GM23338 (cell line): Measurements from ENCODE around the gene MIOS. TPM values are rescaled to one million over a fixed set of nuclear protein-coding genes. Genes with fewer than 3 reads are reported as not detected.
A peak's percentile ranks its signal among the peaks of the same experiment; 100 is the strongest.

Experiments
- ATAC-seq: fragments of 200-7000 bp; cut with Tn5 transposase; 3 replicates; pipeline ENCODE4 v1.9.1; 2020
- DNase-seq: peaks from one replicate; pipeline ENCODE4 v3.0.0-alpha.2; 2015; ENCODE audit warnings: low spot score
- H2AFZ ChIP-seq: fragments of 200-600 bp; sonication (generic); 2 replicates; pipeline ENCODE4 v1.8.0; 2016; ENCODE audit warnings: antibody characterized with exemption, mild to moderate bottlenecking, moderate library complexity
- H3F3A ChIP-seq: fragments of 200-600 bp; sonication (generic); replicated peaks from 2 replicates; pipeline ENCODE4 v1.8.0; 2017; ENCODE audit warnings: antibody characterized with exemption, mixed run types, low read depth
- H3K27ac ChIP-seq: fragments of 200-600 bp; sonication (generic); 2 replicates; pipeline ENCODE4 v1.6.1; 2016; ENCODE audit warnings: low read depth
- H3K27me3 ChIP-seq: fragments of 200-600 bp; sonication (generic); 2 replicates; pipeline ENCODE4 v1.8.0; 2016; ENCODE audit warnings: mild to moderate bottlenecking, mixed run types, moderate library complexity; ENCODE audit not compliant: insufficient read depth
- H3K36me3 ChIP-seq: fragments of 200-600 bp; sonication (generic); 2 replicates; pipeline ENCODE4 v1.8.0; 2016; ENCODE audit warnings: mild to moderate bottlenecking; ENCODE audit not compliant: insufficient read depth
- H3K4me1 ChIP-seq: fragments of 200-600 bp; sonication (generic); 2 replicates; pipeline ENCODE4 v1.8.0; 2016; ENCODE audit warnings: mild to moderate bottlenecking, moderate library complexity; ENCODE audit not compliant: insufficient read depth
- H3K4me2 ChIP-seq: fragments of 200-600 bp; sonication (generic); 2 replicates; pipeline ENCODE4 v1.7.1; 2017; ENCODE audit warnings: mixed run types
- H3K4me3 ChIP-seq: fragments of 200-600 bp; sonication (generic); 2 replicates; pipeline ENCODE4 v1.6.1; 2016; ENCODE audit warnings: mixed run types
- H3K79me2 ChIP-seq: fragments of 200-600 bp; sonication (generic); replicated peaks from 2 replicates; pipeline ENCODE4 v1.8.0; 2017; ENCODE audit warnings: mild to moderate bottlenecking; ENCODE audit not compliant: insufficient read depth
- H3K9me2 ChIP-seq: fragments of 200-600 bp; sonication (generic); 2 replicates; pipeline ENCODE4 v1.8.0; 2017; ENCODE audit not compliant: insufficient read depth
- H4K20me1 ChIP-seq: fragments of 200-600 bp; sonication (generic); replicated peaks from 2 replicates; pipeline ENCODE4 v1.8.0; 2017; ENCODE audit warnings: mild to moderate bottlenecking; ENCODE audit not compliant: insufficient read depth
- H3K27ac Mint-ChIP-seq: 2 replicates; pipeline ENCODE4 v1.8.0; 2020; ENCODE audit warnings: inconsistent platforms, mild to moderate bottlenecking, moderate library complexity, mixed read lengths
- H3K27me3 Mint-ChIP-seq: 3 replicates; pipeline ENCODE4 v1.8.0; 2022; ENCODE audit warnings: low read depth, mild to moderate bottlenecking, moderate library complexity, mixed read lengths, inconsistent platforms; ENCODE audit not compliant: insufficient read depth, poor library complexity
- H3K36me3 Mint-ChIP-seq: 3 replicates; pipeline ENCODE4 v1.8.0; 2021; ENCODE audit warnings: low read depth, mild to moderate bottlenecking, inconsistent platforms, moderate library complexity, mixed read lengths
- H3K4me1 Mint-ChIP-seq: 3 replicates; pipeline ENCODE4 v1.8.0; 2020; ENCODE audit warnings: mild to moderate bottlenecking, inconsistent platforms, mixed read lengths
- H3K4me3 Mint-ChIP-seq: 3 replicates; pipeline ENCODE4 v1.8.0; 2021; ENCODE audit warnings: moderate library complexity, mild to moderate bottlenecking, inconsistent platforms, mixed read lengths
- H3K9me3 Mint-ChIP-seq: 3 replicates; pipeline ENCODE4 v1.8.0; 2020; ENCODE audit warnings: moderate library complexity, mild to moderate bottlenecking, inconsistent platforms, mixed read lengths
- CREB1 ChIP-seq: fragments of 250-450 bp; sonication (Bioruptor Pico); IDR thresholded peaks from 2 replicates; pipeline ENCODE4 v1.5.0; 2020; ENCODE audit warnings: low read depth, mild to moderate bottlenecking, moderate library complexity
- CTCF ChIP-seq, 2 experiments: fragments of 200-600 bp in 1 of 2; sonication (generic) in 1 of 2; conservative IDR thresholded peaks; 2 replicates each; pipeline versions ENCODE4 v1.5.1 to v1.6.1; 2016 to 2017; ENCODE audit warnings: antibody characterized with exemption in 2 of 2, low read depth in 2 of 2, mild to moderate bottlenecking in 2 of 2, moderate library complexity in 1 of 2
- EZH2phosphoT487 ChIP-seq: fragments of 200-600 bp; sonication (generic); IDR thresholded peaks from one replicate; pipeline ENCODE4 v1.8.1; 2018; ENCODE audit warnings: antibody characterized with exemption; ENCODE audit not compliant: unreplicated experiment
- JUNB ChIP-seq: IDR thresholded peaks from one replicate; pipeline ENCODE4 v1.6.1; 2016; ENCODE audit warnings: antibody characterized with exemption; ENCODE audit not compliant: unreplicated experiment
- POLR2AphosphoS5 ChIP-seq: IDR thresholded peaks from 2 replicates; pipeline ENCODE4 v1.6.1; 2016; ENCODE audit warnings: antibody characterized with exemption, low read depth
- ZNF114 ChIP-seq: fragments of 250-450 bp; sonication (Bioruptor Pico); IDR thresholded peaks from 2 replicates; pipeline ENCODE4 v1.5.0; 2020; ENCODE audit warnings: mild to moderate bottlenecking, moderate library complexity
- polyA plus RNA-seq: library from polyadenylated mRNA; unstranded; fragments of >200 nt; fragmentation: Nextera tagmentation; extraction: Ambion mirVana; gene quantifications from 2 replicates; pipeline ENCODE4 v1.2.1, GENCODE V29; 2016
- total RNA-seq: library from RNA; depleted of rRNA; stranded (reverse); fragments of >200 nt; shearing (Covaris generic); gene quantifications from 2 replicates; pipeline ENCODE4 v1.2.3, GENCODE V29; 2014
- TF ChIP-seq, protein P1 (sequence below): IDR thresholded peaks from 2 replicates; pipeline ENCODE4 v1.6.1; 2016; ENCODE audit warnings: antibody characterized with exemption

The MIOS gene
- total and polyA plus RNA-seq, 2 experiments from 2014 or later: 13.1 to 85.7 TPM

- H2AFZ ChIP-seq: no peak overlapping the region
- Mint-ChIP-seq H3K27ac (no peak overlapping the region), H3K4me3 (no peak overlapping the region), H3K9me3 (peaks cover 26% of the 10 kb centered on the region), H3K4me1 (no peaks in the 10 kb centered on the region), H3K27me3 (no peaks in the 10 kb centered on the region), H3K36me3 (peaks cover 77% of the 10 kb centered on the region)
- TF ChIP-seq, protein P1, sequence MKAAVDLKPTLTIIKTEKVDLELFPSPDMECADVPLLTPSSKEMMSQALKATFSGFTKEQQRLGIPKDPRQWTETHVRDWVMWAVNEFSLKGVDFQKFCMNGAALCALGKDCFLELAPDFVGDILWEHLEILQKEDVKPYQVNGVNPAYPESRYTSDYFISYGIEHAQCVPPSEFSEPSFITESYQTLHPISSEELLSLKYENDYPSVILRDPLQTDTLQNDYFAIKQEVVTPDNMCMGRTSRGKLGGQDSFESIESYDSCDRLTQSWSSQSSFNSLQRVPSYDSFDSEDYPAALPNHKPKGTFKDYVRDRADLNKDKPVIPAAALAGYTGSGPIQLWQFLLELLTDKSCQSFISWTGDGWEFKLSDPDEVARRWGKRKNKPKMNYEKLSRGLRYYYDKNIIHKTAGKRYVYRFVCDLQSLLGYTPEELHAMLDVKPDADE: no peak
- no peak for TF ChIP-seq ZNF114 (CRISPR knock-in tag)
- no peak for TF ChIP-seq EZH2phosphoT487
- TF ChIP-seq CTCF (conservative IDR thresholded peaks at IDR 0.05; ENCODE audit: low read depth in 2 of 2): 0 out of 4 replicates have a peak, but pooled peaks of 1 of the 2 experiments have one; percentile 24
- TF ChIP-seq JUNB: no peak
- H4K20me1 ChIP-seq: no peaks in the 10 kb centered on the region
- no peak overlapping the region for H3K4me3 ChIP-seq
- H3K36me3 ChIP-seq: peaks cover 19% of the 10 kb centered on the region
- H3K9me2 ChIP-seq: no peaks in the 10 kb centered on the region
- no peak for DNase-seq
- no peaks in the 10 kb centered on the region for H3K79me2 ChIP-seq
- H3K27me3 ChIP-seq: no peaks in the 10 kb centered on the region
- H3K27ac ChIP-seq: no peak overlapping the region
- no peak overlapping the region for H3K4me2 ChIP-seq
- ATAC-seq: no peak
- no peaks in the 10 kb centered on the region for H3F3A ChIP-seq
- H3K4me1 ChIP-seq: no peaks in the 10 kb centered on the region
These were observed 28.8 kb downstream of the MIOS start for GRCh38 chr7:7595451-7595850.

DNA sequence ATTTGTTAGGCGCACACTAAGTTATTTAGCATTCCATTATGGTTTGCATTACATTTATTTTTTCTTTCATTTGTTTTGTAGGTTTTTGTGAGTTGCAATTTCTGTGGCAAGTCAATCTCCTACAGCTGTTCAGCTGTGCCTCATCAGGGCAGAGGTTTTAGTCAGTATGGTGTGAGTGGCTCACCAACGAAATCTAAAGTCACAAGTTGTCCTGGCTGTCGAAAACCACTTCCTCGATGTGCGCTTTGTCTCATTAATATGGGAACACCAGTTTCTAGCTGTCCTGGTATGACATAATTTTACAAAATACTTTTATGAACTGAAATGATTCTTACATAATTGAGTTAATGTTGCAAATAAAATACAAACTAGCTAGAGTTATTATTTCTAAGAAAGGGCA, 29.5 kb downstream of the MIOS start:
- no peak overlapping the region for H3K4me3 ChIP-seq
- ATAC-seq: no peak
- Mint-ChIP-seq H3K4me3 (no peak overlapping the region), H3K4me1 (no peaks in the 10 kb centered on the region), H3K27me3 (no peaks in the 10 kb centered on the region), H3K9me3 (peaks cover 33% of the 10 kb centered on the region), H3K27ac (no peak overlapping the region), H3K36me3 (peaks cover 77% of the 10 kb centered on the region)
- TF ChIP-seq, protein P1: no peak
- no peak for TF ChIP-seq POLR2AphosphoS5
- no peak overlapping the region for H3K27ac ChIP-seq
- H2AFZ ChIP-seq: no peak overlapping the region
- no peaks in the 10 kb centered on the region for H3K27me3 ChIP-seq
- H3K36me3 ChIP-seq: peaks cover 19% of the 10 kb centered on the region
- H3K9me2 ChIP-seq: no peaks in the 10 kb centered on the region
- no peaks in the 10 kb centered on the region for H3F3A ChIP-seq
- no peaks in the 10 kb centered on the region for H4K20me1 ChIP-seq
- H3K4me2 ChIP-seq: no peak overlapping the region
- no peaks in the 10 kb centered on the region for H3K79me2 ChIP-seq
- DNase-seq: no peak
- no peaks in the 10 kb centered on the region for H3K4me1 ChIP-seq

DNA sequence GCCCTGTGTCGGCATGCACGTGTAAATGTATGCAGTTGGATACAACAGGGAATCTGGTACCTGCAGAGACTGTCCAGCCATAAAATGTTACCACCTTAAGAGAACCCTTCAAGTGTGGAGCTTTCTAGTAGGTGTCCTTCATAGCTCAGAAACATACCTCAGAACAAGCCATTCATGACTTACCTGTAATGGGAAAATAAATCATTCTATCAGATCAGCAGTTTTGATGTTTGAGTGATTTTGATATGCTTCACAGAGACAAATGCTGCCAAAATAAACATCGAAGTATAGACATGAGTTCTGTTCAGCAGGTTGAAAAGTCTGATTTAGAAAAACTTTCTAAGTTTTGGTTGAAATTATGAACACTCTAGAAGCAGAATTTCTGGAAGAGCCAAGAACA, 40.3 kb downstream of the MIOS start:
- H2AFZ ChIP-seq: no peak overlapping the region
- Mint-ChIP-seq H3K4me3 (no peak overlapping the region), H3K4me1 (no peaks in the 10 kb centered on the region), H3K27ac (no peak overlapping the region), H3K27me3 (no peaks in the 10 kb centered on the region), H3K9me3 (peaks cover 3% of the 10 kb centered on the region; the same call in 1 of the 3 replicates), H3K36me3 (peaks cover 13% of the 10 kb centered on the region; the same call in 2 of the 3 replicates)
- DNase-seq: no peak
- H3K27me3 ChIP-seq: no peaks in the 10 kb centered on the region
- no peaks in the 10 kb centered on the region for H3F3A ChIP-seq
- H3K4me1 ChIP-seq: no peaks in the 10 kb centered on the region
- no peak overlapping the region for H3K4me3 ChIP-seq
- no peak for ATAC-seq
- no peaks in the 10 kb centered on the region for H3K79me2 ChIP-seq
- no peak overlapping the region for H3K27ac ChIP-seq
- TF ChIP-seq CREB1 (CRISPR knock-in tag): no peak
- H3K9me2 ChIP-seq: no peaks in the 10 kb centered on the region
- no peaks in the 10 kb centered on the region for H4K20me1 ChIP-seq
- no peaks in the 10 kb centered on the region for H3K36me3 ChIP-seq
- no peak overlapping the region for H3K4me2 ChIP-seq
